GM21390 (cell line): Measurements from ENCODE around the gene DMD.
"Not testable (repeated sequence)": the region's sequence is repeated elsewhere in the genome, so short reads cannot be mapped to it uniquely, and the experiment has no call there.

ENCODE experiments used
- ATAC-seq: cut with Tn5 transposase; IDR thresholded peaks from one replicate; pipeline ENCODE4 v1.9.1; 2021; ENCODE audit not compliant: unreplicated experiment

DMD gene

DNA sequence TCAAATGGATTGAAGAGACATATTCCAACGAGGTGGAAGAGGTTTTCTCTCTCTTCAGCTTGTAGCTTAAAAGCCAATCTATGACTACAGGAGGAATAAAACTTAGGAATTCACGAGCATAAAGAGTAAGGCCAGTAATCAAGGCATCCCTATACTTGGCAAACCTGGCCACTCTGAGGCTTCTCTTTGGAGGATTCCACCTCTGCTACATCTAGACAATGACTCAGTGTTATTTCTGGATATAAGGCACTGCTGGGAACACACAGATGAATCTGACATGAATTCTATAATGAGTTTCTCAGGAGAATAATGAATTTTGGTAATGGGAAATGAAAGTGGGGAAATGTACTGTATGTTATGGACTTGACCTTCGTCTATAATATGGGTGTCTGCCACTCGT is 1123.7 kb downstream of the DMD start:
- no peak for ATAC-seq

DNA sequence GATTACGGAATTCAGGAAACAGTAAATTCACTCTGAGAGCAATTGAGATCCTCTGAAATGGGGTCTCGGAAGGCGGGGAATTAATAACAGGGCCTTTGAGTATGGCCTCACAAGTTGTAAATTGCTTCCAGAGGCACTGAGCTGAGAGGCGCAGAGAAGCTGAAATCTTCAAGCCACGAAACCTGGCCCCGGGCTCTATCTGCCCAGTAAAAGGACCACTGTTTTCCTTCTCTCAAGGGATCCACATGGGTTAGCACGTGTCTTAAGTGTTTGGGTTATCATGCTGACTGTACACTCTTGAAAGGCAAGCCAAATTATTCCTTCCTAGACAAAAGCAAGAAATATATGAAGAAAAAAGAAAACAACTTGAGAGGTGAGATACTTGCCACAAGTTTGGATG is 1126.6 kb downstream of the DMD start:
- ATAC-seq: no peak

DNA sequence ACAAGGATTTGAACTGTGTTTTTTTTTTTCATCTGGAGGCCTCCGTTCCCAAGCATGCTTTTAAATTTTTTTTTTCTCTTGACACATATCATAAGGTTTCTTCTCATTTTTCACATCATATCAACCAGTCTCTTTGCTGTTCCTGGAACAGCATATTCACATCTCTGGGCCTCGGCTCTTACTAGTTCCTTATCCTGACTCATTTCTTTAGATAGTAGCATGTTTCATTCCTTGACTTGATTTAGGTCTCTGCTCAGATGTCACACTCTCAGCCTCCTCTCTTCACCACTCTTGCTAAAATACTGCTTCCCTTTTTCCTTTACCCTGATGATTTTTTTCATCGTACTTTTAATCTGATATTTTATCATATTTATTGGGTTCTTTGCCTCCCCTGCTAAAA is 1163.1 kb downstream of the DMD start:
- no peak for ATAC-seq

DNA sequence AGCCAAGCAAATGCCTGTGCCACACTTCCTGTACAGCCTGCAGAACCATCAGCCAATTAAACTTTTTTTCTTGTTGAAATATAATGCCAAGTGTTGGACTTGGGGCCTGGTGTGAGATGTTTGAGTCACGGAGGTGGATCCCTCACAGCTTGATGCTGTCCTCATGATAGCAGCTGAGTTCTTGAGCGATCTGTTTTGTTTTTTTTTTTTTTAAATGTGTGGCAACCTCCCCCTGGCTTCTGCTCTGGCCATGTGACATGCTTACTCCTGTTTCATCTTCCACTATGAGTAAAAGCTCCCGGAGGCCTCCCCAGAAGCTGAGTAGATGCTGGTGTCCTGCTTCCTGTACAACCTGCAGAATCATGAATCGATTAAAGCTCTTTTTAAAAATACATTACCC is 1166.2 kb downstream of the DMD start:
- ATAC-seq: no peak

DNA sequence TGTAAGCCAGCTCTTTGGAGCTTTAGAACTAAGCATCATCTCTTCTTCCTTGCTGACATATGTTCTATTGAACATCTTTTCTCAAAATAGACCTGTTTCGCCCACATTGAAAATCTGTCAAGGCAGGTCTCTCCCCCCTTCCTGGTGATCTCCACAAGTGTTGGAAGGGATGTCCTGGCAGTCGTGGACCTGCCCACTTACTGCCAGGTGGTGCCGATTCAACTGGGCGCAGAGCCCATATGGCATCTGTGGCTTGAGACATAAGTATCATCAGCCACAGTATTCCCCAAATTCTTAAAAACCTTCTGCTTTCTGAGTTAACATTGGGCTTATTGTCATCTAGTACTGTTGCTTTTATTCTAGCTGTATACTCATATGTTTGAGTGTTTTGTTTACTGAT is 1170.2 kb downstream of the DMD start:
- ATAC-seq: no peak

DNA sequence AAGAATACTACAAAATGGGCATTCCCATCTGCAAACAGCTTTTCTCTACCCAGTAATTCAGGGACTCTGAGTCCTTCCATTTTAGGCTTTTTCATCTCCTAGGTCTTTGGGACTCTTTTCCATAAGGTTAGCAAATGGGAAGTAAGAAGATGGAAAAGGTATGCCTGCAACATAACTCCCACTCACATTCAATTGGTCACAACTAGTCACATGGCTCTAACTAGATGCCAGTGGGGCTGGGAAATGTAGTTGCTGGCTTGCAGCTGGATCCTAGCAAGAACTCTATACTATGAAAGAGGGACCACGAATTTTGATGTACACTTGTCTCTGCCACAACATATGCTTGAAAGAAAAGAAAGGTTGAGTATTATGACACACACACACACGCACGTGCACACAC is 1184.6 kb downstream of the DMD start:
- ATAC-seq: no peak

DNA sequence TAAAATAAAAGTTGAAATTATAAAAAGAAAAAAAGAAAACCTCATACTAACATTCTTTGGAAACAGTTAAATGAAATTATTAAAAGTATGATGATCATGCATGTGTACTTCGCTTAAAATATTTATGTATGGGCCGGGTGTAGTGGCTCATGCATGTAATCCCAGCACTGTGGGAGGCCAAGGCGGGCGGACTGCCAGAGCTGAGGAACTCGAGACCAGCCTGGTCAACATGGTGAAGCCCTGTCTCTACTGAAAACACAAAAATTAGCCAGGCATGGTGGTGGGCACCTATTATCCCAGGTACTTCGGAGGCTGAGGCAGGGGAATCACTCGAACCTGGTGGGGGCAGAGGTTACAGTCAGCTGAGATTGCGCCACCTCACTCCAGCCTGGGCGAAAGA is 1187.3 kb downstream of the DMD start:
- ATAC-seq: no peak

DNA sequence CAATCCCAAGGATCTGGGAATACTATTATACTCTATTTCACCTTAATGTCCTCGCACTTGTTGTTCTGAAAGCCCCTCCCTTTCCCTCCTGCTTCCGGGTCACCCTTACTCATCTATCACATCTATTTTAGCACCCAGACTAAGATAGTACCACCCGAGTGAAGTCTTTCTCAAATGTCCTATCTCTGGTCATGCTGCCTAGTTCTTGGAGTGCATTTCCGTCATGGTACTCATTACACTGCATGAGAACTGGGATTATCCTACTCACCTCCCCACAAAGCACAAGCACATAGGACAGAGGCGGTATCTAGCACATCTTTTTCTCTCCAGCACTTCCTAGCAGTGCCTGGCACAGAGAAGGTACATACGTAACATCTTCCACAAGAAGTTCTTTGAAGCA is 1195.2 kb downstream of the DMD start:
- ATAC-seq: no peak

DNA sequence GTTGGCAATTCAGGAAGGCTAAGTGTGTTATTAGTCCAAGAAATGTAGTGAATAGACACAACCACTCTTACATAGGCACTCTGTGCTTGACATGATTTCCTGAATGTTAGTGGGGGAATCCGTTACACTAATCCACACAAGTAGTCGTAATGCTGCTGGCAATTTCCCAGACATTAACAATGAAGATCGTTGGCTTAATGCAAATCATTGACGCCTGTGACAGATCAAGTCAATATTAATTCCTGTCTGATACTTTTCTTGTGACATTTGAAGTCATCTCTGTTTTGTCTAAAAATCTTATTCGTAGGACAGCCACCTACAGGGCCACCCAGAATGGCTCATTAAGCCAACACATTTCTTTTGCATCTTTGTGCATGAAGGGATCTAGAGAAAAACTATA is 1200.4 kb downstream of the DMD start:
- no peak for ATAC-seq

DNA sequence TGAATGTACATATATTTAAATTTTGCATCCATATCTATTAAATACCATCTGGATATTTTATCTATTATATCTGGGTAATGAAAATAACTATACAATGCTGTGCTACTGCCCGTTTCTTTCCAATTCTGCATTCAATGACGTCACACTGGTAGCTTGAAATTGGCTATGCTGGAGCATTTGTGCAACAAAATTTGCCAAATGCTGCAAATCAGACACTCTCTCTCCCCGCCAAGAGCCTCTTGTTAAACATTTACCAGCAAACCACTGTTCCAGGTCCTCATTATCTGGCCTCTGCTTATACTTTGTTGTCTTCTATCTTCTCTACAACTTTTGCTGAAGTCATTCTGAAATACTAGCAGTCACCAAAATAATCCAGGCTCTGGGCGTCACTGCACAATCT is 1201.1 kb downstream of the DMD start:
- ATAC-seq: no peak

DNA sequence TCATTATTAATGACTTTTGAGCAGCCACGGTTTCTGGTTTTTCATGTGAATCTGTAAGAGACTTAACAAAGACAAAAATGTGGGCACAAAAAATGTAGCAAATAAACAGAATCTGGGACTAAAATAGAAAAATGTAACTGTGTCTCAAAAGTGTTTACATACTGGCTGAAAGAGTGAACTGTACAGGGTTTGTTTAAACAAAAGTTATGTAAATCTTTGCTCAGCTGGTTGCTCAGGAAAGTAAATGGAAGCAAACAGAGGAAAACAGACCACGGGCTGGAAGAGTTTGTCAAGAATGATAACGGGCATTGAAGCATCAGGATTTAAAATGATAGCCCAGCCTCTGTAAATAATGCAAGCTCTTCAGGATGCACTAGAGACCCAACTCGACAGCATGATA is 1217.7 kb downstream of the DMD start:
- no peak for ATAC-seq

DNA sequence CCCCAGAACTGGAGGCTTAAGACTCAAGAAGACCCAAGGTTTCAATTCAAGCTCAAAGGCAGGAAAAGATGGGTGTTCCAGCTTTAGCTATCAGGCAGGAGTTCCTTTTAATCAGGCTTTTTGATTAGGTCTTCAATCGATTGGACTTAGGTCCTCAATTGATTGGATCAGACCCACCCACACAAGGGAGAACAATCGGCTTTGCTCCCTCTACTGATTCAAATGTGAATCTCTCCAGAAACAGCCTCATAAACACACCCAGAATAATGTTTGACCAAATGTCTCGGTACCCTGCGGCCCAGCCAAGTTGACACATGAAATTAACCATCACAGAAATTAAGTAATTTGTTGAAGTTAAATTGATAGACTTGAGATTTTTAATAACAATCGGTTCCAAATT is 1222.4 kb downstream of the DMD start:
- no peak for ATAC-seq

DNA sequence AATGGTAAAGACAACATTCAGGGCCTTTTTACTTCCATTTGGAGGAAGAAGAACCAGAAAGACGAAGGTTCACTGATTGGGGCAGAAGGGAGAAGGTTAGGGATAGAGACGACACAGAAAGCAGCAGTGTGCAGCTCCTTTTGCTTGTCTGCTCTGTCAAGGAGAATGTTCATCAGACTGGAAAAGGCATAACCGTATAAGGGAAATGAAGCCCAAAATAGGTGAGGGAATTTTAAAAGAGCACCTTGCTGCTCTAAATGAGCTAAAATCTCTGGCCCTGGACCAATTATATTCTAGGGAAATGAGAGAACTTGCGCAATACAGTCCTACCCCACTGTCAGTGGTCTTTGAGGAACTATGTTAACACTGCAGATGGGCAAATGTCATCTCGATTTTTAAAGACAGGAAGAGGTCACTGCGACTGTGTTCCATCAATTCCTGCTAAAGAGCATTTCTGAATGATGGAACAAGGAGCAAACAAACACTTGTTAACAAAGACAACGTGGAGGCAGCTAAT is 1229.7 kb downstream of the DMD start:
- ATAC-seq: no peak

DNA sequence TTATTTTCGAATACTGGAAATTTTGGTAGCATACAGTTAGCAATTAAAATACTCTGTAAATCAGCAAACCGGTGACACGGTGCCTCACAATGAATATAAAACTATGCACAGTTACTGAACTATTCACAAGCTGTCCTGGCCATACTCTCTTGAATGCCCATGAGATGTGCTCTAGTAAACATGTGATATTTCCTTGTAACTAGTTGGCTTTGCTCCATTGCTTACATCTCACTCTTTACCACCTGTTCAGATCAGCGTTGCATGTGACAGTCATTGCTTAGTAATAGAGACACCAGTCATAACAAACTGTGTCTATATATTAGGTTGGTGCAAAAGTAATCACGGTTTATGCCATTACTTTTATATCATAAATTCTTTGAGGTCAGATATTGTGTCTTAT is 1241.6 kb downstream of the DMD start:
- ATAC-seq: no peak

DNA sequence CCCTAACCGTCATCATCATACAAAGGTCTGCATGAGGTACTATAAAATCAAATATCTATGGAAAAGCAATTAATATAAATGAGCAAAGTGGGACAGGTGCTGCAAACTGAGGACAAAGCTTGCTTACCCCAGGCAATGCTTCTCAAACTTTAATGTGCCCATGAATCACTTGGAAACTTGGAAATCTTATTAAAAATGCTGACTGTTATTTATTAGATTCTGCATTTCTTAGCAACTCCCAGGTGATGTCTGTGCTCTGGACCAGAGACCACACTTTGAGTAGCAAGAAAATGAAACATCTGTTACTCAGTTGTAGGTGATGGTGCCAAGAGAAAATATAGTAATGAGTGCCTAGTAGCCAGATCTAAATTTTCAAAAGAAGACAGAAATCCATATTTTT is 1249.1 kb downstream of the DMD start:
- ATAC-seq: no peak

DNA sequence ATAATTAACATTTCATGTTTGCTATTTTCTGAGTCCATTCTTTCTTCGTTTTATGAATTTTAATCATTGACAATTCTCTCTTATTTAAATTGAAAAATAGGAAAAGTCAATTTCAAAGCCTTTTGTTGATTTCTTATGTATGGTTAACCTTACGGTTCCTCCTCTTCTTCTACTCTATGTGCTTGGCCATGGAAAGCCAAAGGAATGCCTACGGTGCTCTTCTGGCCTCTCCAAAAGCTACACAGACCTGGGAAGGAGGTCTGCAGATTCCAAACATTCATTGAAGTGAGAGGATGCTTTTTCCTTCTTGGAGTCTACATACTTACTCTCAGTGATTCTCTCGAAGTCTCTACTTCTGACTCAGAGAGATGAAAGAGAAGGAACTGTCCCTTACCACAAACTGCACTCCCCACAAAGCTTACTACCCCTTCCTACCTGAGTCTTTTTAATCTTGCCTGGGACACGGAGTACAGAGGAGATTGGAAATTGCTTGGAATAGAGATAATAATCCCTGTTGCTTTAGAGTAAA is 1276.4 kb downstream of the DMD start:
- no peak for ATAC-seq

DNA sequence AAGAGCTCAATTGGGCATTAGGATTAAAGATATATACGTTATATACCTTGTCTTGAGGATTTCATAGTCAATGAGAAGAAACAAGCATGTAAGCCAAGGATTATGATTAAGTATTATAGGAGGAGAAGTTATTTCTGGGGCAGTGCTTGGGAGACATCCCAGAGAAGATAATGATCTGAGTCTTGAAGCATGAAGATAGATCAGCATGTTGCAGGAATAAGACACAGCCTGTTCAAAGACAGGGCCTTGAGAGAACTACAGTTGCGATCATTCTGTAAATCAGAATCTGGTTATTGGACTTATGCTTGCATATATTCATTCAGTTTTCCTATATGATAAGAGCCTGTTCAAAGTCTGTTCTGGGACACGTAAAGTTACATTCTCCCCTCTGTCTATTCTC is 1277.3 kb downstream of the DMD start:
- no peak for ATAC-seq

DNA sequence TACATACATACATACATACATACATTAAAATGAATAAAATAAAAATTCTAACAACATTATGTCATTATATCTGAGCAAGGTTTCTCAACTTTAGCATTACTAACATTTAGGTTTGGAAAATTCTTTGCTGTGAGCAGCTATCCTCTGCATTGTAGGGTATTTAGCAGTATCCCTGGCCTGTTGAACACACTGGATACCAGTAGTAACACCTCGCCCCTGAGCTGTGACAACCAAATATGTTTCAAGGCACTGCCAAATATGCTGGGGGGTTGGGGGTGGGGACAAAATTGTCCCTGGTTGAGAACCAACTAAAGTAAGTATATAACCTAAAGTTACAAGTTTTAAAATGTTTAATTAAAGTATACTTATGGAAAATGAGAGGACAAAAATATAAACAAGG is 1278.6 kb downstream of the DMD start:
- ATAC-seq: no peak

DNA sequence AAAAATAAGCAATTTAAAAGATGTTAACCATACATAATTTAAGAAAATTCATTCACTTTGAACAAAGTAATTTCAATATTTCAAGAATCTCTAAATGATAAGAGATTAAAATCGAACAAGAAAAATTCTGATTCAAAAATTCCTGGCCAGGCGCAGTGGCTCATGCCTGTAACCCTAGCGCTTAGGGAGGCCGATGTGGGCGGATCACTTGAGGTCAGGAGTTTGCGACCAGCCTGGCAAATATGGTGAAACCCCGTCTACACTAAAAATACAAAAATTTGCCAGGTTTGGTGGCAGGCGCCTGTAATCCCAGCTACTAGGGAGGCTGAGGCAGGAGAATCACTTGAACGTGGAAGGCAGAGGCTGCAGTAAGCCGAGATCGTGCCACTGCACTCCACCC is 1279.0 kb downstream of the DMD start:
- not testable (repeated sequence) for ATAC-seq

DNA sequence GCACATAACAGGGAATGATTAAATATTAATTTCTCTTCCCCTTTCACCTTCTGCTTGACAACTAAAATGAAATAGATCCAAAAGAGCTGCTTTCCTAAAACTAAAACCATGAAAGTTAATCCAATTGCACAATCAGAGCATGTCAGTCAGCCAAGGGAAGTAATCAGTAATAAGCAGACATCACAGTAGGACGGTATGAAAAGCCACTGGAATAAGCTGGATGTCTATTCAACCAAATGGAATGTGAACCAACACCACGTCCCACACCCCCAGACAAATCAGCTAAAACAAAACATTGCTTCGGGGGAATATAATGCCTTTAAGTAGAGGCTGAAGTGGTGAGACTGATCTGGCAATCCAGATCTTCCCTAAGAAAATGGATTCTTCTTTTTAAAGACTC is 1280.1 kb downstream of the DMD start:
- ATAC-seq: no peak

DNA sequence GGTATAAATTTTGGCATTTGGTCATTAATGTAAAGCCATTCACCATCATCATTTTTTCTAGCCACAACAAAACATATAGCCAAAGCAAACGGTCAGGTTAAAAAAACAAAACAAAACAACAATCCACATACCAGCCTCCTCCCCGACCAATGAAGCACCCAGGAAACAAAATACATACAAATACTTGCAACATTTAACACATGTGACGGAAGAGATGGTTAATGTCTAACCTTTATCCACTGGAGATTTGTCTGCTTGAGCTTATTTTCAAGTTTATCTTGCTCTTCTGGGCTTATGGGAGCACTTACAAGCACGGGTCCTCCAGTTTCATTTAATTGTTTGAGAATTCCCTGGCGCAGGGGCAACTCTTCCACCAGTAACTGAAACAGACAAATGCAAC is 1282.0 kb downstream of the DMD start:
- ATAC-seq: no peak

DNA sequence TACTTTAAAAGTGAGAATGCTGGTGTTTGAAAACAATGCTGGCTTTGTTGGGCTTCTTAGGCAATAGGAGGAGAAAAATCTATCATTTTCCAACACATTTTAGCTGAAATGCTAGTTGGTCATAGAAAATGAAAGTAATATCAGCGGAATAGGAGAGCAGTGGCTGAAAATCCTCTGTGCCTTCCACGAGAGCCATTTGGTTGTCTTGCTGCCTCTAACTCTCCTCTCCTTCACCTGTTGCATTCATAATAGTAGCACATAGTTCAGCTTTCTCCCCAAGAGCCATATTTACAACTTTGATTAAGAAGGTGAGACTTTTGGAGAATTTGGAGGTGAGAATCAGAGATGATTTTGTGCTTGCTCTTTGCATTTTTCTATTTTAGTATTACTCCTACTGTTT is 1290.1 kb downstream of the DMD start:
- ATAC-seq: no peak

DNA sequence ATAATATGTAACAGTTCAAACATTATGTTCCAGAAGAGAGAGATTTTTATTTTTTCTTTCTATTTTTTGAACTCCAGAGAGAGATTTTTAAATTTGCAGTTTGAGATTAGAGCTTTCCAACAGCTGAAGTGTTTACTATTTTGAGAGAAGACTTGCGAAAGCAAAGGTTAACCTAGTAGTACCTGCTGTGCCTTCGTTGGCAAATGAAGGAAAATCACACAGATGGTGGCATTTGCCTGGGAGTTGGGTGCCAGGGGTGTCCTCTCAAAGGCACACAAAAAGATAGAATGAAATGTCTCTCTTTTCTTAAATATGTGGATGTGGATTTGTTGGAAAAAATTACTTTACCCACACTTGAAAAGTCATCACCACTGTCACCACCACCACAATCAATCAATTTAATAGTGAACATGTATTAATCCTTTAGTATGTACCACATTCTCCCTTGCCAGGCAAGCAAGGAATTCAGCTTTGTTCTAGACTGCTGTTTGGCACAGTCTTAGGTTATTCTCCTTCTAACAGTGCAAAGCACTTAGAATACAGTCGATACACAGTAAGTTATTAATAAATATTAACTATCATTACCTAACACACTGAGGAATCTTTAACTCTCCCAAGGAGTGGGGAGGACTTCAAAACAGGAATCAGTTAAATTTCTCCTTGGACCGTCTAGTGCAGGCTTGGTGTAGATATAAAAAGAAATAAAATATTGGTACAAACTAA is 1301.3 kb downstream of the DMD start:
- no peak for ATAC-seq
